Stimulated activated naive CD8-positive, alpha-beta T cell treated with anti-CD3 and anti-CD28 coated beads, Interleukin-15, amount 100 ng/mL, for 72 hours (primary cell): Measurements from ENCODE around the gene RALGPS1.

Experiments used
- ATAC-seq: fragments of 150-1000 bp; cut with Tn5 transposase; 2 replicates; pipeline ENCODE4 v1.10.0; 2021; ENCODE audit warnings: mild to moderate bottlenecking, moderate library complexity
- DNase-seq, 2 donors: peaks; one replicate each; pipeline ENCODE4 v3.0.0; 2021 to 2022
- H3K27ac Mint-ChIP-seq, 2 donors: one replicate each; pipeline ENCODE4 v1.8.0; 2022; ENCODE audit warnings: mild to moderate bottlenecking in 2 of 2, mixed read lengths in 2 of 2, moderate library complexity in 2 of 2
- H3K27me3 Mint-ChIP-seq: one replicate; pipeline ENCODE4 v1.8.0; 2022; ENCODE audit warnings: mixed read lengths
- H3K4me1 Mint-ChIP-seq: one replicate; pipeline ENCODE4 v1.8.0; 2022; ENCODE audit warnings: mild to moderate bottlenecking, mixed read lengths
- H3K4me3 Mint-ChIP-seq, 2 donors: one replicate each; pipeline ENCODE4 v1.8.0; 2022; ENCODE audit warnings: mild to moderate bottlenecking in 2 of 2, mixed read lengths in 2 of 2, moderate library complexity in 1 of 2
- H3K9me3 Mint-ChIP-seq, 2 donors: one replicate each; pipeline ENCODE4 v1.8.0; 2022; ENCODE audit warnings: mixed read lengths in 2 of 2

Gene RALGPS1

DNA sequence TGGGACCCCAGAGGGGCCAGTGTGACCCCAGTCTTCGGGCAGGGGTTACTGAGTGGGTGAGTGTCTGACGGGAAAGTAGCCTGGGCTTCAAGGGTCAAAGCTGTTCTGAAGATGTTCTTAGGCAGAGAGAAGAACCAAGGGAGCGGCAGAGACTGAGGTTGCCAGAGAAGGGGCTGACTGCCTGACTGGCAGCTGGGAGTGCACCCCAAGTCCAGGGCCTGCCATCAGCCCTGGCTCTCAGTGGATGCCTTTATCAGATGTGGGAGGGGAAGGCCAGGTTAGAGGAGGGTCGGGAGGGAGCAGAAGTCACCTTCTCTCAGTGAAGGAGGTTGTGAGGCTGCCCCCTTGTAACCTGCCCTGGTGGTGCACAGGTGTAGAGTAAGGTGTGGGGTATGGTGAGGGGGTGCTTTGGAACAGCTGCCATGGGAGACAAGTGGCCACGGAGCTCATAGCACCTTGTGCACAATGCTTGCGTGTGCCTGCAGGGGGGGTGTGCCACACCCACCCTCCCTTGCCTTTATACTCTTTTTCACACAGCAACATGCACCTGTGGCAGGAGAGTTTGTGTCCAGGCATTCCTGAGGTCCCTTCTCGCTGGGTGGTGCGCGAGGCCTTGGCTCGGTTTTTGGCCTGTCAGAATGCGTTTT, 18.9 kb downstream of the RALGPS1 start:
- peaks cover 11% of the 10 kb centered on the region for H3K27me3 Mint-ChIP-seq
- DNase-seq: no peak
- H3K27ac Mint-ChIP-seq: no peak overlapping the region
- no peaks in the 10 kb centered on the region for H3K4me1 Mint-ChIP-seq
- H3K4me3 Mint-ChIP-seq: no peak overlapping the region
- no peak for ATAC-seq
- H3K9me3 Mint-ChIP-seq: no peaks in the 10 kb centered on the region

DNA sequence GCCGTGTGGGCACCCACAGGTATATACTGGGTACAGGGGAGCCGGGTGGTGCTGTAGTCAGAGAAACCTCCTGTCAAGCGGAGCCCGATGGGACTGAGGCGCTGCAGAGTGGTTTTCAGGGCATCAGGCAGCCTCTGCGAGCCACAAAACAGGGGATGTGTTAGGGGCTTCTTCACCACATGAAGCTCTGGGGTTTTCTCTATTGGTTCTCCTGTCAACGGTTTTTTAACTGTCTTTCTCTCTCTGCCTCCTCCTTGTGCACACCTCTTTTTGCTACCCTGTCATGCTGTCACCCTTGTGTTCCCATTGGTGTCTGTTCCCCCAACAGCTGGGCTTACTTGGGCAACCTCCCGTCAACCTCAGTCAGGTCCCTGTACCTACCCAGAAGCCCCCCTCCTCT, 19.9 kb downstream of the RALGPS1 start:
- DNase-seq: no peak
- no peak for ATAC-seq
- no peak overlapping the region for H3K27ac Mint-ChIP-seq
- H3K4me1 Mint-ChIP-seq: no peaks in the 10 kb centered on the region
- H3K4me3 Mint-ChIP-seq: no peak overlapping the region
- peaks cover 11% of the 10 kb centered on the region for H3K27me3 Mint-ChIP-seq
- no peaks in the 10 kb centered on the region for H3K9me3 Mint-ChIP-seq

DNA sequence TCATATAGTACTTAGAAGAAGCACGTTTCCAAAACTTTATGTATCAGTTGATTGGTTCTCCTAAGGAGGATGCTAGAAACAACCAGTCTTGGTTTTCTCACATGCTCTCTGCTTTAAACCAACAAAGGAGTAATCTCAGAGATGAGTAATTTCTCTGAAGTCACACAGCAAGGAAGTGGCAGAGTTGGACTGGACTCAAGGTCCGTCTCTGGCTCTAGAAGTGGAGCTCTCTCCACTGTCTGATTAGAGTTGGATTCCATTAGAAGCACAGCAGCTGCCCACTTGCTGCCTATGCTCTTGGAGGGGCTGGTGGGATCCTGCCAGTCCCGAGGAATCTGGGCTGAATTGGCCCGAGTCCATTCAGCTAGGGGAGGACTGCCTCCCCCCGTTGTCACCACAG, 21.0 kb downstream of the RALGPS1 start:
- Mint-ChIP-seq H3K27me3 (peaks cover 11% of the 10 kb centered on the region), H3K4me3 (no peak overlapping the region), H3K9me3 (no peaks in the 10 kb centered on the region), H3K4me1 (peaks cover 2% of the 10 kb centered on the region), H3K27ac (no peak overlapping the region)
- ATAC-seq: no peak
- DNase-seq: no peak

DNA sequence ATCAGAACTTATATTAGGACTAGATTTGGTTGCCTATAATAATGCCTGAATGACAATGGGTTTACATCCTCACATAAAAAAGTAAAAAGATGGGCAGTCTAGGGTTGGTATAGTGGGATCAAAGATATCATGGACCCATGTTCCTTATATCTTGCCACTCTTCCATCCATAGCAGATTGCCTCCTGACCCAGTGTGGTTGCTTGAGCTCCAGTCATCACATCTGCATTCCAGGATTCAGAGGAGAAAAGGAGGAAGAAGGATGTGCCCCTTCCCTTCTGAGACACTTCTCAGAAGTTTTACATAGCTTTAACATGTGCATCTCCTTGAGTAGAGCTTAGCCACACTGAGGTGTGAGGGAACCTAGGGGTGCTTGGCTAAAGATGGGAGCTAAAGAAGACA, 22.9 kb downstream of the RALGPS1 start:
- ATAC-seq (no peak), DNase-seq (no peak)
- H3K27ac Mint-ChIP-seq: no peak overlapping the region
- H3K4me3 Mint-ChIP-seq: no peak overlapping the region
- peaks cover 23% of the 10 kb centered on the region for H3K27me3 Mint-ChIP-seq
- no peaks in the 10 kb centered on the region for H3K9me3 Mint-ChIP-seq
- peaks cover 4% of the 10 kb centered on the region for H3K4me1 Mint-ChIP-seq

DNA sequence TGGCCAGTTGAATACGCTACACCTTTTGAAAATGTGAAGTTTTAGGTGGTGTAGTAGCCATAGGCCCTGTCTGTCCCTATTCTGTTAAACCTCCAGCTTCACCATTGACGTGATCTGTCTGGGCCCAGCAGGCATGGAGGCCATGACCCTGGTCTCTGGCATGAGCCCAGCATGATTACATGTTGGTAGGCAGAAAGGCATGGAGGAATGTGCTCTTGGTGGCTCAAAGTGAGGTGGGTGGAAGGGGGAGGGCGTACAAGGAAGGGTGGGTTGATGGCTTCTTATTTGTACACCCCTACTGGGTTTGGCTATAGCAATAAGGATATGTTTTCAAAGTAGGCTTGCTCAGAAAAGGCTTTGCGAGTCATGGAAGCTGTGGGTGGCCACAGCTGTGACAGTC, 23.7 kb downstream of the RALGPS1 start:
- DNase-seq: no peak
- no peak for ATAC-seq
- H3K4me1 Mint-ChIP-seq: peaks cover 4% of the 10 kb centered on the region
- no peaks in the 10 kb centered on the region for H3K9me3 Mint-ChIP-seq
- no peak overlapping the region for H3K4me3 Mint-ChIP-seq
- H3K27me3 Mint-ChIP-seq: peaks cover 21% of the 10 kb centered on the region
- peak overlapping the region in 1 of 2 donors; percentile 85 for H3K27ac Mint-ChIP-seq

DNA sequence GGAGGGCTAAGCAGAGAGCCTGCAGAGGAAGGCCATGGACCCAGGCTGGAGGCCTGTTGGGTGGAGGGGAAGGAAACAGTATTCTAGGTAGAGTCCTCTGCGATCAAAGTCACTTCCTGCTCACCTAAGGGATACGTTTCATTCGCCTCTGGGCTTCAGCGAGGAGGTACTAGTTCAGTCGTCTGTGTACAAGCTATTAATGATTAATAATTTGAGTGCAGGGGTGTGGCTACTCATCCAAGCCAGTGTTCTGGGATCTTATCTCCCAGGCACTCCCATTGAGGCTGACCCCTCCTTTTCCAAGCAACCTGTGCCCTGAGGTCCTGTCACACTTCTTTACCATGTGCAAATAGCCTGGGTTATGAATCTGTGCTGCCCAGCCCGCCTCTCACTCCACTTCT, 25.2 kb downstream of the RALGPS1 start:
- H3K4me3 Mint-ChIP-seq: no peak overlapping the region
- H3K27ac Mint-ChIP-seq: no peak overlapping the region
- ATAC-seq (no peak), DNase-seq (no peak)
- peaks cover 25% of the 10 kb centered on the region for H3K27me3 Mint-ChIP-seq
- H3K9me3 Mint-ChIP-seq: no peaks in the 10 kb centered on the region
- peaks cover 4% of the 10 kb centered on the region for H3K4me1 Mint-ChIP-seq

DNA sequence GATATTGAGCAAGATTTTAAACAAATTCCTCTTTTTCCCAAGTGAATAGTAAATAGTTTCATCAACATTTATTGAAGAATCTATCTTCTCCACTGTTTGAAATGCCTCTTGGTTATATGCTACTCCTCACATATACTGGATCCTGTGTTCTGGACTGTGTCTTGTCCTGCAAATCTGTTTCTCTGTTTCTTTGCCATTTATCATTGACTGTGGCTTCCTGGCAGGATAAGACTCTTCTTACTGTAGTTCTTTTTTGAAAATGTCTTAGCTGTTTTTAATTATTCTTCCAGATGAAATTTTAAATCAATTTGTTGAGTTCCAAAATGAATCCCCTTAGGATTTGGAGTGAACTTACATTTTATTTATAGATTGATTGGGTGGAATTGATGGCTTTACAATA, 27.8 kb downstream of the RALGPS1 start:
- peaks cover 41% of the 10 kb centered on the region for H3K27me3 Mint-ChIP-seq
- no peak overlapping the region for H3K27ac Mint-ChIP-seq
- DNase-seq (no peak), ATAC-seq (no peak)
- H3K9me3 Mint-ChIP-seq: no peaks in the 10 kb centered on the region
- peaks cover 4% of the 10 kb centered on the region for H3K4me1 Mint-ChIP-seq
- no peak overlapping the region for H3K4me3 Mint-ChIP-seq

DNA sequence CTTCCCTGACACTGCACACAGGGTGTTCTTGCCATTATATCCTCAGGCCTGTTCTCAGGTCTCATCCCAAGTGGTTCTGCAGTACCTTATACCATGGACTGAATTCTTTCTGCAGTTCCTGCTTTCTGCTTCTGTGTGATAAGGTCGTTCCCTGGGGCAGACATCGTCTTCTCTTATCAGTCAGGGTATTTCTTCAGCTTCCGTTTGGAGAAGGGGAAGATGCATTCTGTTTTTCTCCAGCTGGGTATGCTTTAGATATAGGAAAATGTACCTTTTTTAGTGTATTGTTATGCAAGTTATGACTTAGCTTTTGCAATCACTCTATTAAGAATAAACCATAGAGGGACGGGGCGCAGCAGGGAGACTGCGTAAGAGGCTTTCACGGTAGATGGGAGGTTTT, 31.1 kb downstream of the RALGPS1 start:
- no peak for DNase-seq
- no peaks in the 10 kb centered on the region for H3K9me3 Mint-ChIP-seq
- H3K4me3 Mint-ChIP-seq: no peak overlapping the region
- peaks cover 1% of the 10 kb centered on the region for H3K4me1 Mint-ChIP-seq
- ATAC-seq: no peak
- H3K27me3 Mint-ChIP-seq: peaks cover 43% of the 10 kb centered on the region
- H3K27ac Mint-ChIP-seq: no peak overlapping the region

DNA sequence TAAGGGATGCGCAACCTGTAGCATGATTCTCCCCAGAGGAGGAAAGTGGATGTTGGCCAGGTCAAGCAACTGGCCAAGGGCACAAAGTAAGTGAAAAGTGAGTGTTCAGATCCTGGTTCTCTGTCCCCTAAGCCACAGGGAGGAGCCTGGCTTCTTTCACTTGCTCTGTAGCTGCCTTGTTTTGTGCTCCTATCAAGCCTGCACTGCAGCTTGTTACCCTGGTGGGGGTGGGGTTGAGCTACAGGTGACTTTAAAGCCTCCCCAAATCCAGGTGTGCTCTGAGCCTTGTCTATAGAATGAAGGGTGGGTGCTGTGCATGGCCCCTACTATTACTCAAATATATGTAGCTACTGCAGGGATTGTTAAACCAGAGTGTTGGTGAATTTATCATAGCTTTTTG, 32.9 kb downstream of the RALGPS1 start:
- ATAC-seq (peak; percentile 54), DNase-seq (no peak)
- H3K4me1 Mint-ChIP-seq: no peaks in the 10 kb centered on the region
- no peak overlapping the region for H3K4me3 Mint-ChIP-seq
- H3K27ac Mint-ChIP-seq: no peak overlapping the region
- peaks cover 31% of the 10 kb centered on the region for H3K27me3 Mint-ChIP-seq
- H3K9me3 Mint-ChIP-seq: no peaks in the 10 kb centered on the region

DNA sequence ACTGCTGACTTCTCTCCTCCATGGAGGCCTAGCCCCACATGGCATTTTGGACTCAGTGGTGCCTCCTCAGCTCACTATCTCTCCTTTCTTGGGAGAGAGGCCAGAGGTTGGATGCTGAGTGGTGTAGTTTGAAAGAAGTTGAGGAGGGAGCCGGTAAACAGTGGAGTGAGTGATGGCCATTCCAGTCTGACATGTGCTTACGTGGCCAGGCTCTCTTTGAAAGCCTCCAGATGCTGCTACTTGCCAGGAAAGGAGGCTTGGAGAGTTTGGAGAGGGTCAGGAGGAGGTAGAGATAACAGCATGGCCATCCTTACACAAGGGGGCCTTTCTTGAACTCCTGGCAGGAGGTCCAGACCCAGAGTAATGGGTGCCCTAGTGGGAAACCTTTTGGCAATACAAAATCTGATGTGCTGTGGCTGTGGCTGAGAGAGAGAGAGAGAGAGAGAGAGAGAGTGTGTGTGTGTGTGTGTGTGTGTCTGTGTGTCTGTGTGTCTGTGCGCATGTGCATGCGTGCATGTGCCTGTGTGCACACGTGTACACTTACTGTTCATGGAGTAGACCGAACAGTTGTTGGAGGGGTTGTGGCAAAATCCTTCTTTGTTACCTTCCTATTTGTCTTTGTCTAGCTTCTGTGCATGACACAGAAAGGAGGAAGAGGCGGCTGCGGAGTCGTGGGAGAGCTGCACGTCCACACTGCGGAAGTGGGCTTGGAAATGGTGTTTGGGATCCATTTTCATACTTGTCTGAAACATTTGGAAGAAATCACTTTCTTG, 37.8 kb downstream of the RALGPS1 start:
- Mint-ChIP-seq H3K4me3 (no peak overlapping the region), H3K27me3 (peaks cover 2% of the 10 kb centered on the region), H3K9me3 (no peaks in the 10 kb centered on the region), H3K4me1 (no peaks in the 10 kb centered on the region), H3K27ac (no peak overlapping the region)
- no peak for ATAC-seq
- no peak for DNase-seq

DNA sequence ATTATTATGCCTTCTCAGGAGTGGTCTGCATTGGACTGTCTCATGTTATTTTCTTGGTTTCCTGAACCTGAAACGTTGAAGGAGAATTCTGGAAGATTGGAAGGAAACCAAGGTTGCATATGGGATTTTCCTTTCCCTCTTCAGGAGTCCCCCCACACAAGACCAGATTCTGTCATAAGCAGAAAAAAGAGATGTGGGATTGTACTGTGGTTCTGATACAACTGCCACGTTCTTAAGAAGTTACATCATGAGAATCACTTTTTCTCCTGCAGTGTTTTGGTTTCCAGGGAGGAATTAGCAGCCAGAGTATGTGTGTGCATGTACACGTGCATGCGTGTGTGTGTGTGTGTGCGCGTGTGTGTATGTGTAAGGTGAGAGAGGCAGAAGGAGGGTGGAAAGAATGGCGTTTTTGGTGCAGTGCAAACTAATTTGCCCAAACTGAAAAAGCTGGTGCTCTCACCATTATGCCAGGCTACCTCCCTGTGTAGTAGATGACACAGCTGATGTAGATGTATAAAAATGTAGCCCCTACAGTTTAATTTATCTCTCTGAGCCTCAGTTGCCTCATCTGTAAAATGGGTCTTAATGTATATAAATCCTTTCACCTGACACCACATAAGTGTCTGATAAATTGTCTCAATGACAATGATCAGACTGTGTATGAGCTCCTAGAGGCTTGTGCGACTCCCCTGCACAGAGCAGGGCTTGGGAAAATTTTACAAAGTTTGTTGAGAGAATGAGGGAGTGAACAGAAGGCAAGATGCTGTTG, 38.6 kb downstream of the RALGPS1 start:
- ATAC-seq: no peak

DNA sequence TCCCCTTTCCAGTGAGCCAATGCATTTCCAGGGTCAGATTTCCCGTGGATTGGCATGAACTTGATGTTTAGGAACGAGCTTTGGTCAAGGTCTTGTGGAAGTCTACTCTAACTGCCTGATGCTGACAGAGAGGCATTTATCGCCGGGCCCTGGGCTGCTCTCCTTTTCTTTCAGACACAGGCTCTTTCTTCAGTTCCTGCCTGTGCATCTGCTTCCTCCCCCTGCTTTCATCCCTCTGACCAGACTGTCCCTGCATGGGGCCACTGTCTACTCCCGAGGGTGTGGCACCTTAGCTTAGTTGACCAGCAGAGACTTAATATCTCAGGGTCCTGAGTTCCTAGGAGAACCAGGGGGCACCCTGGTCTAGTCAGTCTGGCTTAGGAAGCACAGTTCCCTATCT, 41.2 kb downstream of the RALGPS1 start:
- no peak overlapping the region for H3K4me3 Mint-ChIP-seq
- no peak overlapping the region for H3K27ac Mint-ChIP-seq
- DNase-seq (no peak), ATAC-seq (no peak)
- no peaks in the 10 kb centered on the region for H3K9me3 Mint-ChIP-seq
- H3K4me1 Mint-ChIP-seq: no peaks in the 10 kb centered on the region
- H3K27me3 Mint-ChIP-seq: peaks cover 14% of the 10 kb centered on the region

More for the DNA sequence above, 38.6 kb downstream of the RALGPS1 start:
- Mint-ChIP-seq H3K4me3 (no peak overlapping the region), H3K4me1 (no peaks in the 10 kb centered on the region), H3K27me3 (no peaks in the 10 kb centered on the region), H3K27ac (no peak overlapping the region), H3K9me3 (no peaks in the 10 kb centered on the region)
- DNase-seq: no peak

DNA sequence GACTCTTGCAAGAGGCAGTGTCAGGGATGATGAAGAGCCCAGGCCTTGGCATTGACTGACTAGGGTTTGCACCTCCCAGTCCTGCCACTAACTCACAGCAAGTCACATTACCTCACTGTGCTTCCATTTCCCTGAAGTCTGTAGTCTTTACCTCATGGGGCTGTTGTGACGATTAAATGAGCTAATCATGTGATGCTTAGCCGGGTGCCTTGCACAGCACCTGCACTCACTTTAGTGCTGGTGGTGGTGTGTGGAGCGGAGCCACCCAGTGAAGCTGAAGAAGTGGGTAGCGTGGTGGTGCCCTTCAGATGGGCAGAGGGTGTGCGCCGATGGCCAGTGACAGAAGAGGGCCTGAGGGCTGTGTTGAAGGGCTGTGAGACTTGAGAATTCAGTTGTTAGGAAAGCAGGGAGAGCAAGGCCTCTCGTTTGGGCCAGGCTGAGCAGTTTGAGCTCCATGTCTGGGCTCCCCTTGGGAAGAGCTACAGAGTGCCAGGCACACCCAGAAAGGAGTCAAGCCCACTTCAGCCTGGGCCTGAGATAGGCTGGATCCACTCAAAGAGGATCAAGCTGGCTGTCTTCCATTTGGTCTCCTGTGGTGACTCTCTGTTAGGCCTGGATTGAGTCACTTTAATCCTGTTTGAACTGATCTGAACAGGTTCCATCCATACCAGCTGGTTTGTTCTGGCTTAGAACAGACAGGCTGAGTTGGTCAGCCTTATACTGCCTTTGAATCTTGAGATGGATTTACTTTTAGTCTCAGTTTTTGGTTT, 42.5 kb downstream of the RALGPS1 start:
- no peaks in the 10 kb centered on the region for H3K4me1 Mint-ChIP-seq
- H3K9me3 Mint-ChIP-seq: no peaks in the 10 kb centered on the region
- H3K4me3 Mint-ChIP-seq: no peak overlapping the region
- no peak for DNase-seq
- H3K27ac Mint-ChIP-seq: peak overlapping the region in 1 of 2 donors; percentile 28
- ATAC-seq: peak; percentile 50
- H3K27me3 Mint-ChIP-seq: peaks cover 21% of the 10 kb centered on the region

DNA sequence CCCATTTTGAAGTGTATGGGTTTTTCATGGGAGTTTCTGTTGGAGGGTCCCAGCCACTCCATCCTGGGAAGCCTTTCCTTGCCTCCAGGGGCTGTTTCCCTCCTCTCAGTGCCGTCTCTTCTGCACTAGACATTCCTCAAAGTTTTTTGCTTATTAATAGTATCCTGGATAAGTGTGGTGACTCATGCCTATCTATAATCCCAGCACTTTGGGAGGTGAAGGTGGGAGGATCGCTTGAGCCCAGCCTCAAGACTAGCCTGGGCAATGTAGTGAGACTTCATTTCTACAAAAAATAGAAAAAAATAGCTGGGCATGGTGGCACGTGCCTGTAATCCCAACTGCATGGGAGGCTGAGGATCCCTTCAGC, 43.1 kb downstream of the RALGPS1 start:
- DNase-seq: no peak
- Mint-ChIP-seq H3K9me3 (no peaks in the 10 kb centered on the region), H3K4me1 (no peaks in the 10 kb centered on the region)

DNA sequence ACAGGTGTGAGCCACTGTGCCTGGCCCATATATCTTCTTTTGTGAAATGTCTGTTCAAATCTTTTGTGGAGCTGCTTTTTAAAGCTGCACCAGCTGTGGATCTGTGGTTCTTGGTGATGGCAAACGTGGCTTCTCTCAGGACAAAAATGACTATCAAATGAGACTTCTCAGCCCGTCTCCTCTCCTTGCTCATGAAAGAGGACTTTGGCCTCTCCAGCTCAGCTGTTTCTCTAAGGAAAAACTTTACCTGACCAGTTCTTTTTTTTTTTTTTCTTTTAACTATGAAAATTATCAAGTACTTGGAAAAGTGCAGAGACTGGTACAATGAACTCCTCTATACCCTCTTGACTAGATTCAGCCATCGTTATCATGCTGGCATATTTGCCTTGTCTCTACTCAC, 44.8 kb downstream of the RALGPS1 start:
- Mint-ChIP-seq H3K27ac (no peak overlapping the region), H3K4me3 (no peak overlapping the region), H3K4me1 (no peaks in the 10 kb centered on the region), H3K9me3 (no peaks in the 10 kb centered on the region), H3K27me3 (peaks cover 21% of the 10 kb centered on the region)
- ATAC-seq: no peak
- DNase-seq: no peak

More for the DNA sequence above, 43.1 kb downstream of the RALGPS1 start:
- Mint-ChIP-seq H3K27ac (no peak overlapping the region), H3K4me3 (no peak overlapping the region), H3K27me3 (peaks cover 21% of the 10 kb centered on the region)
- no peak for ATAC-seq
